Medulla oblongata (tissue), 1 donor: ENCODE measurements around the gene PREP.
"Not testable (repeated sequence)": the region's sequence is repeated elsewhere in the genome, so short reads cannot be mapped to it uniquely, and the experiment has no call there.

Experiments
- DNase-seq: peaks from one replicate; pipeline ENCODE4 v3.0.0-alpha.2; 2015; ENCODE audit errors: extremely low spot score

The PREP gene

DNA sequence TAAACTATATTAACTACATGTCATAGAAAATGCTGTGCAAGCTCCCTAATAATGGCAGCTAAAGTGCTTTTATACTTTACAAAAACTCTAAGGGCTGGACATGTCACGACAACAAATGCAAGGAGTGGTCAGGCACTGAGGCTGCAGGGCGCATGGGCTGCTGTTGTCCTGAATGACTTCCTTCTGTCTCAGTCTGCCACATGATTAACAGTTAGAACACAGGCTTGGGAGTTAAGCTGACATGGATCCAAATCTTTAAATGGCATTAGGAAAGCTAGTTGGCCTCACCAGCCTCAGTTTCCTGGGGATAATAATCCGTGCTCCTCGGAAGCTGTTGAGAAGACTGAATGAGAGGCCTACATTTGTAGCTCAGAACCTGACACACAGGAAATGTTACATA, 57.4 kb downstream of the PREP start:
- peak; percentile 70 for DNase-seq

DNA sequence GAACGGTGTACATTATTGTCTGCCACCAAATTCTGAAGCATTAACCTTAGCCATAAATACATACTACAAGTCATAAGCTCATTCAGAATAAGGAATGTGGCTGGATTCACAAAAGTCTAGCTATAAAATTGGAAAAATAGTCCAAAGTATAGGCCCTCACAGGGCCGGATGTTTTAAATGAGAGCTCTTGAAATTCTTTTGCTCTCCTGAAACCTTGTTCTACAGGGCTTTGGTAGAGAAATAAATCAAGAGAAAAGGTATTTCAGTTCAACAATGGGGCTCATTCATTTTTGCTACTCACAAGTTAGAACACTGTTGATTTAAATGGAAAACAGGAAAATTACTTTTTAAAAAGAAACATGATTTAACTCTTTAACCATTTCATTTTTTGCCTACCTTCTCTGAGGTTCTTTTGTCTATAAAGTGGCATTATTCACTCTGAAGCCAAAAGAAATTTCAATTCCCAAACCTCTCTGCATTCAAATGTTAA, 58.0 kb downstream of the PREP start:
- DNase-seq: no peak

DNA sequence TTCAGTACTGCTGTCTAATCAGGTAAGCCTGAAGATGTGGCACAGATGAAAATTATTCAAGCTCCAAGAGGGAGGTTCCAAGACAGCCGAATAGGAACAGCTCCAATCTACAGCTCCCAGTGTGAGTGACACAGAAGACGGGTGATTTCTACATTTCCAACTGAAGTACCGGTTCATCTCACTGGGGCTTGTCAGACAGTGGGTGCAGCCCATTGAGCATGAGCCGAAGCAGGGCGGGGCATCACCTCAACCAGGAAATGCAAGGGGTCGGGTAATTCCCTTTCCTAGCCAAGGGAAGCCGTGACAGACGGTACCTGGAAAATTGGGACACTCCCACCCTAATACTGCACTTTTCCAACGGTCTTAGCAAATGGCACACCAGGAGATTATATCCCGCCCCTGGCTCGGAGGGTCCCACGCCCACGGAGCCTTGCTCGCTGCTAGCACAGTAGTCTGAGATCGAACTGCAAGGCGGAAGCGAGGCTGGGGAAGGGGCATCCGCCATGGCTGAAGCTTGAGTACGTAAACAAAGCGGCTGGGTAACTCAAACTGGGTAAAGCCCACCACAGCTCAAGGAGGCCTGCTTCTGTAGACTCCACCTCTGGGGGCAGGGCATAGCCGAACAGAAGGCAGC, 64.4 kb downstream of the PREP start:
- not testable (repeated sequence) for DNase-seq

DNA sequence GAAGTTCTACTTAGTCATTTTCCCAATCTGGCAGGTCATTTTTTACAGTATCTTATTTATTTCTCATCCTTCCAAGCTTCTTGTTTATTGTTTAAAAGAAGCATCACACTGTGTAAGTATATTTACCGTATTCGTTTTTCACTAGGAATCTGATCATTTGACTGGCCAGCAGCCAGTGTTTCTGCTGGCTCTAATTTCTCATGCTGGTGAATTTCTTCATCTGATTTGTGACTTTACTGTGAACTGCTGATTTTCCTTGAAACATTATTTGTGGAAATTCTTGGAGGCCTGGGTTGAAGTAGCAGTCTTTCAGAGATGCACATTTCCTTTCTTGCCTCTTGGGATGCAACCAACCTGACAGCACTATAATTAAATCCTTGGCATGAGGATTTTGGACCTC, 65.9 kb downstream of the PREP start:
- DNase-seq: no peak

DNA sequence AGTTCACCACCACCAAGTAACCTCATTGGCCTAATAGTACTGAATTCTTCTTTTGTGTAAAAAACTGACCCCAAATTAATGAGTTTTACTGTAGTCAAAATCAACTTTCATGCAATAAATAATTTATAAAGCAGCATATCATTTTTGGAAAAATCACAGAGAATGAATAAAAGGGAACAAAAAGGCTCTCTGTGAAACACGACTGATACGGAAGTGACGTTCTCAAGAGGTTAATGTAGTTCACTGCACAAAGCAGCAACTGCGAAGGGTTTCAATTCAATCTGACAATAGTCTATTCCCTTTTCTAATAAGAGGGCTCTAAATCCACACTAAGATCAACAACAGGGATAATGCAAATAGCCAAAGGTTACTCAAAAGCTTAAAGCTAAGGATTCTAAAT, 70.3 kb downstream of the PREP start:
- peak; percentile 28 for DNase-seq

DNA sequence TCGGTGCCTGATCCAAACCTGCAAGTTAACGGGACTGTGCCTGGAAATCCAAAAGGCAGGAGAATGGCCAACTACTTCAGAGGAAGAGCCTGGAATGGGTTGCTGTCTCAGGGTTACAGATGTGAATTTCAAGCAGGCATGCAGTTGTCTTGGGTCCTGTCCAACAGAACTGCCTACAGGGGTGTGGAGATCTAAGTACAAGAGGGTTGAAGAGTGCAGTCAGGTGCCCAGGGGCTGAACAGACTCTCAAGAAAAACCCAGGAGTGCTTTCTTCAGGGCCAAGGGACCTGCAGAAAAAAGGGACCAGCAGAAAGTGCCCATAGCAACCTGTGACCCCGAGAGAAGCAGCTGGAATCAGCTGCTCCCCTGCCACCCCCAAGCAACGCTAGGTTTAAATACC, 71.0 kb downstream of the PREP start:
- no peak for DNase-seq

DNA sequence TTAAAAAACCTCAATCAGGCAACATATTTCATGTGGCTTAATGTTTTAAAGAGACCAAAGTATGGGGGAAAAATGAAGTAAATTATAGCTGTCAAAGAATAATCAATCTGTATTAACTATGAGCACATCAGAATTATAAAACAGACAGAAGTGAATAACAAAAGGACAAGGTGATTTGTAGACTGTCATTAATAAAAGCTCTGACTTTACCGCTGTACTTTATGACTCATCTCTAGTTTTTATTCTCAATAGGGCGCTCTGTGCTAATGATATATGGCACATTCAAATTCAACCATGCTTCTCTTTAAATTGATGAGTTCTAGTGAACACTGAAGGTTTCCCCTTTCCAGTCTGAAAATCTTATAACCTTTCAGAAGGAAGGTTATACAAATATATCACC, 72.0 kb downstream of the PREP start:
- no peak for DNase-seq

DNA sequence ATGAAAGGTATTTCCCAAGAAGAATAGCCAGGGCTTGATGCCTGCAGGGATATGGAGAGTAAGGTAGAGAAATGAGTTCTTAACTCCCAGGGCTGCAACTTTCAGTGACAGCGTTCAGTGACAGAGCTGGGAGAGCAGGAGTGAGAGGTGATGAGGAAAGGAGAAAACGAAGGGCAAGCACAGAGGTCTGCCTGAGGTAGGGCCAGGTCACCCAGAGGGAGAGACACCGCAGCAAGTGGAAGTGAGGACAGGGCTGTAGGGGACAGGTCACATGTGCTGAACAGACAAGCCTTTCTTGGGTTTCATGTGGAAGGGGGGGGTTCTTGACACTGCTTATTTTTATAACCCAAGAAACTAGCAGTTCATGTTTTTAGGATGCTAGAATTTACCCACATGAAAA, 72.5 kb downstream of the PREP start:
- DNase-seq: no peak

DNA sequence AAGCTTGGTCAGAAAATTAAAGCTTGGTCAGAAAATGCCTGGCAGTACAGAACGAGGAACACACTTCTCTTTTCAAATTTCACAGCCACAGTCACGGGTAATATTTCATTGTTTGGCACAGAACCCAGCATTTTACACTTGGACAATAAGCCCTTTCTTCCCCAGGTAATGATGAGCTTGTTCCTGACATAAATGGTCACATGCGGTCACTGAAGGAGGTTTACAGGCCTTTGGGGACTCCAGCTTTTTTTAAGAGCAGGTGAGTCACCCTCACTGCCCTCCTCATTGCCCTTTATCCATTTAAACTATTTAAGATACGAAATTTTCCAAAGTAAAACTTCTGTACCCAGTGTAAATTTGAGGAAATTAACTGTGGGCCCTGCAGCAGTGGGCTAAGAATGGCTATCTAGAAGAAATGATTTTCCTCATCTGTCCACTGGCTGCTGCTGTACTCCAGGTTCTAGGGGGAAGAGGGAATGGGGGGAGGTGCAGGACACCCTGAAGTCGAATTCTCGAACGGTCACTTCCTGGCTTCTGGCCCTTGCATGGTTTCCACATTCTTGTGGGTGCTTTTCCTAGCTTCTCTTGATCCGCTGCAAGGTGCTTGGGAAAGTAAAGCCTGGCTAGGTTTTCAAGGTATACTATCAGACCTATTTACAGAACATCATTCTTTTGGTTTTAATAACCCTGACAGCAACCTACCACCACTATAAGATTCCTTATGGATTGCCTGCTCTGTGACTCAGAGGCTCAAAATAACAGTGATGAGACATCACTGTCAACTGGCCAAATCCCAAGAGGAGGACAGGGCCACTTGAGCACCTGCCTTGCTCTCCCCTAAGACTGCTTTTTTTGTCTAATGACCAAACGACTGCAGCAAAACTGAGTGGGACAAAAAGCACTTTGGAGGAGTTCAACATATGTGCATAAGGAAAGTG, 75.8 kb downstream of the PREP start:
- peak; percentile 22 for DNase-seq

DNA sequence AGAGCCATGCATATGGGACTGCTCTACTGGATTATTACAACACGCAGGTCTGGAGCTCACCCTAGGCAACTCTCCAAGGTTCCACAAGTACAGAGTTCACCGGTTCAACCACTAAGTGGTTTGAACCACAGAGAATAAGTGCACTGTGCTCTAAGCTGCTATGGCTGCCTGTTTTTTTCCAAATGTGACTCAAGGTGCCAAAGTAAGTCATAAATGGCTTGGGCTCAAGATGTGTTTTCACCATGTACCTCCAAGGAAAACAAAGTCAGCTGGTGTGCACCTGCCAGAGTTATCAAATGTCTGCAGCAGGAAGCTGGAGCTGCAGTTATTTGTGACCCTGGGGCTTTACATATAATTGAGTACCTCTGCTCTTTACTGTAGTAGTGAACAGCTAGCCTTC, 76.7 kb downstream of the PREP start:
- no peak for DNase-seq

DNA sequence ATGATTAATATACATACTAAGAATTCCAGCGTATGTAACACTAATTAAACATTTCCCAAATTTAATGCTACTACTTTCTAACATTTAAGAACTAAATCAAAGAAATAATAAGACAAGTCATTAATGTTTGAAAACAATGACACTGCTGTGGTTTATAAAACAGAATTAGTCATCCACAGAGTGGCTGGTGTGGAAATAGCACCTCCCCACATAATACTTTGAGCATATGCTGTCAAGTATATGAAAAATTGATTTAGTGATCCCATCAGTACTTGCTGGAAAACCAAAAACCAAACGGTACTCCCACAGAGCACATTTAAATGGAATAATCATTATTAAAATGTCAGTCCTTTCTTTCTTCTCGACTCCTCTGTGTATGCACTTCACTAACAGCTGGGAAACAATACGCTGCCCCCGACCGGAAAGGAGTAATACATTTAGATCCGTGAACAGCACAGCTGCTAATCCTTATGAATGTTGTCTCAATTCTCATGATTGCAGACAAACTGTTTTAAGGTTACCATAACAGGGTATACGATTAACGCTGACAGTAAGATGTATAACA, 78.4 kb downstream of the PREP start:
- DNase-seq: no peak

DNA sequence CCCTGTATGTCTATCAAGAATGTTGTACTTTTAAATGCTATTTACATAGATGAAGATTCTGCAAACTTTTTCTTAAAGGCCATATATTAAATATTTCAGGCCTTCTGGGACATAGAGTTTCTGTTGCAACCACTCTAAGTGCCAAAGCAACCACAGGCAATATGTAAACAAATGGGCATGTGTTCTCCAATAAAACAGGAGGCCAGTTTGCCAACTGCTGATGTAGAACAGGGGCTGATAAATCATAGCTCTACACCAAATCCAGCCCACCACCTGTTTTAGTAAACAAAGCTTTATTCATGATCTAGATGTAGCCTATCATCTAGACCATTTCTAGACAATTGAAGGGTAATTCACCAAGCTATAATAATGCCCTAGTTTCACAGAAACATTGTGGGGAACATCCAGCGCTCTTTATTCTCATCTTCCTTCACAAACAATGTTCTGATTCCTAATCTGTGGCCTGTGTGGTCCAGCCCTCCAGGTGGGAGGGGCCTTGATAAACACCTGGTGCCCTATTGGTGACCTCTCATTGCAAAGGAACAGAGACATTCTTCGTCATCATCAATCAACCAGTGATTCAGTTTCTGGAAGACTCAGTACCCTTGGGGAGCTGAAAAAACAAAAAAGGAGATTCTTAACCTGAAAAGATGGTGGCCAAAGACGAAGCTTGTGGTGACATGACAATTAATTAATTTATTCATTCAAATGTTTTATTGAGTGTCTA, 80.2 kb downstream of the PREP start:
- no peak for DNase-seq

DNA sequence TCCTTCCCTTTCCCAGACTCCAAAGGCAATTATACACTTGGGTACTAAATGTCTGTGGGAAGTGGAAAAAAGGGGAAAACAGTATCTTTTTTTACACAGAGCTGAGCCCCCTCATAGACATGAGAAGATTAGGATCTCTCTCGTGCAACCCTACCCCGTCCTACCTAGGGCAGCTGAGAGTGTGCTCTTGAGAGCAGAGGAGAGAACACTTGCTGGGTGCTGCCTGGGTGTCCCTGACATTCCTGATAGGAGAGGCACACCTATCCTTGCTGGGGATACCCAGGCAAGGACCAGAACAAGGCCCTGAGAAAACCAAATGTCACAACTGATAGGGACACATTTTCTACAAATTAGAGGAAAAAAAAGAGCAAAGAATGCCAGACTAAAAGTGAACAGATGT, 81.2 kb downstream of the PREP start:
- no peak for DNase-seq

DNA sequence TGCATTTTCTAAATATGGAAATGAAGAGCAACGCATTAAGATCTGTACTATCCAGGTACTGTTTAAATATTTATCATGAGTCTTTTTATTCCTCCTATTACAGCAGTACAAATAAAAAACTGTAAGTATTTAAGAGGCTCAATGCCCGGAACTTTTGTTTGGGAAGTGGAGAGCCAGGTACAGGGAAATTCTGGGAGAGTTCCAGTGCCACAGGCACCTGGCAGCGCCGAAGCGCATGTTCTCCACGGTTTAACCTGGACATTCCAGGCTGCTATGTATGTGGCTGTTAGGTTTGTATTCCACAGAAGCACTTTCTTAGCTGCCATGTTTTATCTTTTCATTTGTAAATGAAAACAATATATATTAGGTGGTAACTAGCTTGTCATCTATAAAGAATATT, 81.7 kb downstream of the PREP start:
- DNase-seq: no peak

DNA sequence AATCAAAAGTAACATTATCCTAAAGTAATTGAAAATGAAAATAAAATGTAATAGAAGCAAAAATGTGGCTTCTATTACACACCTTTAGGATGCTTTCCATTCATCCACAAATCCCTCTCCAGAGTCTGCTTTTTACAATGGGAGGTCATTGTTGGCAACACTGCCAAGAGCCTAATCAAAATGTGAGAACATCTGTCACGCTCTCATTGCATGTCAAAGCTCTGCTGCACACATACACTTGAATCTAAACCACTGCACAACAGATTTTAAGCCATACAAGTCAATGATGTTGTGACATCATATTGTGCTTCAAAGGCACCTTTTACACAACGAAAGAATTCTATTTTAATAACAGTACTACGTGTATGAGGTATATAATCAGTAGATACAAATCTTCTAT, 82.1 kb downstream of the PREP start:
- no peak for DNase-seq

DNA sequence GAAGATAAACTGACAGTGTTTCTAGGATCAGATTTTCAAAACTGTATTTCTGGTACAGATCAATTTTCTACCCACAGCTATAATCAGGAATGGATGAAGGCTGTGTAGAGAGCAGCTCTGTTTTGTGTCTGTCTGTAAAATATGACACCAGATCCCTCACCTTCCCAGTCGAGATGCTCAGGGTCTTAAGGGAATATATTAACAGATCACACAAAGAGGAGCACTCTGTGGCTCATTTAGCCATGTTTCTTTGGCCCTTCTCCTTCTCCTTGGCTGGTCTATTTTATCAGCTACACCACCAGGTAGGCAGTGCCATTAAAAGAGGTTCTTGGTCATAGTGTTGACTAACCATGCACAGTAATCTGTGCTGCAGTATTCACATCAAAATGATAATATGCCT, 82.6 kb downstream of the PREP start:
- no peak for DNase-seq

DNA sequence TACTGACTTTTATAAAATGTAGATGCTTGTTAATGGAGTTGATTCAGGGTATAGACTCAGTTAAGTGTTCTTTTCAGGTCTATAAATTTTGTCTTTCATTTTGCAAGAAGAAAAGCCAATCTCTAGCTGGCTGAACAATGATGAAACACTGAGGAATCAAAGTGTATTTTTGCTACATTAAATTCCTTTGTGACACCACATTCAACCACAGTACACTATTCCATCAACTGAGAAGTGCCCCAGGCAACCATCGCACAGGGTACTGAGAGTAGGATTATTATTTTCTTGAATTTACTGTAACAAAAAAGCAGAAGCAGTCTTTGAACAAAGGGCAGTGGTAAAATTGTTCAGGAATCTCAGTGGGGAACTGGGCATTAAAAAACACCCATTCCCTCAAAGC, 83.6 kb downstream of the PREP start:
- DNase-seq: no peak

DNA sequence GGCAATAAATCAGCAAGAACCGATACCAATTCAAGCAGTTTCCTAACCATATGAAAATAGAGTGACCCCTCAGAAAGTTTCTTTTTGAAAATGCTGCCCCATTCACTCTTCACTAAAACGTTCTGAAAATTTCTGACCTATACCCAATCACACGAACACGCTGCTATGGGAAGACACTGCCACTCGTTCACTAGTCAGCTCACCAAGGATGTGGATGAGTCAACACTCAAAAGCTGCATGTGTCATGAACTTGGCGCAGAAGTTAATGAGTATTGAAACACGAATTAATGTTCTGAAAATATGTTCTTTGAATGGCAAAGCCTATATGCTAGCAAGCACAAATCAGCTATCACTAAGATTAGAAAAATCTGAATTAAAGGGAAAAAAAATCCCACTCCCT, 84.2 kb downstream of the PREP start:
- DNase-seq: no peak

DNA sequence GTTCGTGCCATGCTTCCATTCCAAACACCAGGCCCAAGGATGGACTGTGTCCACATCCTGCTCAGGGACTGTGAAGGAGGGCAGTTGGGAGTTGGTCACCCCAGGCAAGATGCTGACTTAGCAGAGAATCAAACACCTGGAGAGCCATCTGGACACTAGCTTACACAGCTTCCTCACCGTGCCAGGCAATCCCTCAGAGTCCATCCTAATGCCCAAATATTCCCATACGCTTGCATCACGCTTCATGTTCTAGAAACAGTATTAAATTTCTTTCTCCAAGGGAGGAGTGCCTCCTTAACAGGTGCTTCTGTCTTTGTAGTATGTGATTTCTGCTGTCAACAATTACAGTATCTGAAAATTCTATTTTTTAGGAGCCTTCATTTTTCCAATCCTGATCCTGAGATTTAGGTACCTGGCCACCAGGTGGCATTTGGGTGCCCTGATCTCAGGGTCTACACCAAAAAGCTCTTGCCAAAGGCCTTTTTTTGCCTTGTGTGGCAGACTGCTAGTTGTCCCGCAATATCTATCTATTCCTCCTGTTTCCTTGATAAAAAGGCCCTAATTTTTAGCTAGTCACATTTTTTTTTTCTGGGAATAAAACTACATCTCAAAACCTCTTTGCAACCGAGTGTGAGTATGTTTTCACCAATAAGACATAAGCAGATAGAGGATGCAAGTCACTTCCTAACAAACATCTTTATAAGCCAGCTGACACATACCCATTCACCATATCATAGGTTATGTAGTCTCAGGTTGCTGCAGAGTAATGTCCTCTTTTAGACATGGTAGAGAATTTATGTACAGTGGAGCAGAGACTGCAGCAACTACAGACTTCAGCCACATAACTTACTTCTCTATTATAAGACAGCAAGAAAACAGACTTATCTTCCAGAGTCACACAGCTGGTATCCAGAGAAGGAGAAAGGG, 85.0 kb downstream of the PREP start:
- no peak for DNase-seq

DNA sequence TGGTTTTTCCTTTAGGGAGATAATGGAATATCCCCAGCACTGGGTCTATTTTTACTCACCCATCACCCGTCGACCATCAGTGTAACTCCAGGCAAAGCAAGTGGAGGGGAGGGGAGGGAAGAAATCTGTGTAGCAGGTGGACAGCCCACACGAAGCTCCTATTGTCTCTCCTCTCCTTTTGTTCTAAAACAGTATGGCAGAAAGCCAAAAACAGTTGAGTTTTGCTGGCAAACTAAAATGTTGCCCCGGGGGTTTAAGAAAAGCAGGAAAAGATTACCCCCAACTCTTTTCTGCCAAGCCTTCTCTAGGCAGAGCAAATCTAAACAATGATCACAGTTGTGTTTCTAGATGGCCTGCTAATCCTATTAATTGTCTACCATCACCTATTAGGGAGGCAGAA, 89.7 kb downstream of the PREP start:
- DNase-seq: no peak

DNA sequence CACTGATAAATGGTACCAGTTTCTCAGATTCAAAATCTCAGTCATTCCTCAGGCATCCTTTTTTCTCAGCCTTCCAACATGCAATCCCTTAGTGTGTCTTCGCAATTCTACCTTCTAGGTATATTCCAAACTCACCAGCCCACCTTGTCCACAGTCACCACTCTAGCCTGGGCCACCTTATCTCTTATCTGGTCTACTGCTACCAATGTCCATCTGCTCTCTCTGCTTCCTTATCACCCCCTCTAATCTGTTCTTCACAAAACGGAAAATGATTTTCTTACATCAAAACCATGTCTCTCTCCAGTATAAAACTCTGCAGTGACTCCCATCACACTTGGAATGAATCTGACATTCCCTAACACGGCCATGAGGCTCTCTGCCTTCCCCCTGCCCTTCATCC, 91.9 kb downstream of the PREP start:
- DNase-seq: no peak
